Cardiac ventricle fibroblast (primary cell): Measurements from ENCODE around the gene ANO3. TPM values are rescaled to one million over a fixed set of nuclear protein-coding genes. Genes with fewer than 3 reads are reported as not detected.

Experiments
- total RNA-seq: library from RNA; depleted of rRNA; stranded (reverse); fragments of >200 nt; gene quantifications from 2 replicates; pipeline ENCODE4 v1.2.3, GENCODE V29; 2015

The ANO3 gene
- total RNA-seq, result 0.15 and 0.56 TPM in 2 replicates

DNA sequence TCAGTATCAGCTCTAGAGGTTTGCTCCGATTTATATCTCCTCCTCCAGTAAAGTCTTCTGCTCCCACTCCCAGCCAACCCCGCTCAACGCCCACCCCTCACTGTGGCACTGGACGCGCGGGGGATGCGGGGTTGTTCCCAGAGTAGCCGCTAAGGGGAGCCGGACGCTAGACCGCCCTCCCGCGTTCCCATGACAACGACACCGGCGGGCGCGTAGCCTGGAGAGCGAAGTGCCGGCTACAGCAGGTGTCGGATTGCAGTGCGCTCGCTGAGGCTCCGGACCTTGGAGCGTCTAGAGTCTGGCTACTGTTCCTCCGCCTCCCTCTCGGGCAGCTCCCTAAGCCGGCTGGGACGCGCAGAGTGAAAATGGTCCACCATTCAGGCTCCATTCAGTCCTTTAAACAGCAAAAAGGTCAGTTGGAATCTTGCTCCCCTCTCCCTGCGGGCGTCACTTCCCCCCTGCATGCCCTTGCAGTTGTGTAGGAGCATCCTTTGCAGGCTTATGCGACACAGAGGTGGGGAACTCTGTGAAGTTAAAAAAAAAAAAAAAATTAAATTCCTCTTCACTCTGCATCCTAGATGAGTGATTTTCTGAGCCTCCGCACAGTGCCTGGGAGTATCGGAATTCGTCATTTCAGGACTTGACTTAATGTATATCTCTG, at the start of gene ANO3:
TSS of gene ANO3 (plus strand) at position 220 of the 661 bp plus-strand sequence. CDS start at position 366, 146 bp downstream.

DNA sequence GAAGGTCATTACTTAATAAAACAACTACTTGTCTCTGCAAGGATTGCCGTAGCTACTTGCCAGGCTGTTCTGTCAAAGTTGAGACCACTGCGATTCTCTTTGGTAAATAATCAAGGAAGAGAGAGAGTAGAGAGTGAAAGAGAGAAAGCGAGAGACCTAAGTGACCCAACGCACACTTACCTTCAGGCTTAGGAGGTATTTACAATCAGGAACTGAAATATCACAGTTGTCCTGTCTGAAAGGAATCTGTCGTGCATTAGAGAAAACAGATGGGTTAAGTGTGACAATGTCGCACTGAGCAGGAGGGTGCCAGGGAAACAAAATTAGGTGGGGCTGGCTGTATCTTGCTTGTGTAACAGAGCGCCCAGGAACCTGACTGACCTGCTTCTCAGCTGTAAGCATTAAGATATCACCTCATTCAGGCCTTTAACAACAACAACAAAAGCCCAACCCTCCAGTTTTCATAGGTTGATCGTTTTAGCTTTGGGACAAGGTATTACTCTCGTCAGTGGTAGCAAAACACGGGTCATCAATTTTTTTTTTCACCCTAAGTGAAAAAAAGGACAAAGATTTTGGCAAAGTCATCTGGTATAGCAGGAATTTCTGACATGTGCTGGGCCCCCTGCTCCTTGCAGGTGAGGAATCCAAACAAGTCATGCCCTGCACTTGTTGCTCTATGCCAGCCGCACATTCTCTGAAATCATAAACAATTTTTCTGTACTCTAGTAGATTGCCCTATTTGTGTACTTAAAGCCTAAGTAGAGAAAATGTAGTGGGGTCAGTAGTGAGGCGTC, 240.1 kb downstream of the ANO3 start, which contains the start of gene MUC15:
TSS of gene MUC15 (minus strand) at position 403 of the 794 bp plus-strand sequence. CDS start 5,169 bp downstream, outside the sequence.

Other genes starting within 250 kb of the ANO3 start
- not detected in 2 replicates for gene MUC15, start 240.1 kb downstream of the ANO3 start, total RNA-seq